AML-193 (cell line): ENCODE results near the gene GAB2.

ENCODE experiments used
- DNase-seq, 2 experiments: peaks; one replicate each; lab custom pipeline; 2025; lab: John Stamatoyannopoulos, UW

GAB2 gene

DNA sequence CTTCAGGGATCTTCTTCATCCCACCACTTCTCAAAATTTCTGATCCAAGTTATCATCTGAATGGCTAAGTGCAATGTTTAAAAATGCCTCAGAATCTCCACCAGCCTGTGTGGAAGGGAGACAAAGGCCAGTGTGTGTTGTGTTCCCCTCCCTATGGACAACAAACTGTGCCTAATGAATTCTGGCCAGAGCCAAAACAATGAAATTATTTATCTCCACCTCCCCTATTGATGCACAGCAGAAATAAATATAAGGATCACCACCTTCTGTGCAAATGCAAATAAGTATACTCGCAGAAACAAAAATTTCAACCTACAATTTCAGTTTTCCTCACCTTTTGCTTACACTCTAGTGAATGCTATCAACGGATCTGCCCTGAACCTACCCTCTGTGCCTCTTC, 75.8 kb downstream of the GAB2 start:
- DNase-seq, result no peak

DNA sequence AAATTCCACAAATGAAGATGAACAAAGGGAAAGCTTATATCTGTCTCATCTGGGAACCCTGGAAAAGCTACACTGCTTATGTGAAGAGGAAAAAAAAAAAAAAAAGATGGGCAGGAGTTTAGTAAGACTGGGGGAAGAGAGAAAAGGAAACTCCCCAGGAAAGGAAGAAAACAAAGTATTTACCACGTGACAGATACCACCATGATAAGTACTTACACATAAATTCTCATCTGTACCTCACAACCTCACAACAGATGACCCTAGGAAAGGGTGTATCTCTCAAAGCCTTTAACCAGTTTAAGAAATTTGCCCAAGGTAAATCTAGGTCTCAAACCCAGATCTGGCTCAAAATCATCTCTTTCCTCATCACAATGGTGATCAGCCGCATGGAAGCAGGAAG, 77.1 kb downstream of the GAB2 start:
- no peak for DNase-seq

DNA sequence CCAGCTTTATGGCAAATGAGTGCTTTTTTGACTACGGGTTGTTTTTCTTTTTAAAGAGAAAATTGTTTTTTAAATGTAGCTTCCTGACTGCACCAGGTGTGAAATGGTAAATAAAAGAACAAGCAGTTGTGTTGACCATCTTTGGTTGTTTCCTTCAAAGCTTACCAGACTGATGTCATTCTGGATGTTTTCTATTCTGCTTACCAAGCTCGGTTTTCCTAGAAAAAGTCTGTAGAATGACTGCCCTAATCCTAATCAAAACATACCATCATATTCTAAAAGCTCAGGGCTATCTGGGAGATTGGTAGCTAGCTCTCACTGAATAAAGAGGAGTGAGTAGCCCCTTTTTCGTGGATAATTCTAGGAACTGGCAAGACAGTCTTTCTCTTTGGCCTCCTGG, 77.7 kb downstream of the GAB2 start:
- no peak for DNase-seq

DNA sequence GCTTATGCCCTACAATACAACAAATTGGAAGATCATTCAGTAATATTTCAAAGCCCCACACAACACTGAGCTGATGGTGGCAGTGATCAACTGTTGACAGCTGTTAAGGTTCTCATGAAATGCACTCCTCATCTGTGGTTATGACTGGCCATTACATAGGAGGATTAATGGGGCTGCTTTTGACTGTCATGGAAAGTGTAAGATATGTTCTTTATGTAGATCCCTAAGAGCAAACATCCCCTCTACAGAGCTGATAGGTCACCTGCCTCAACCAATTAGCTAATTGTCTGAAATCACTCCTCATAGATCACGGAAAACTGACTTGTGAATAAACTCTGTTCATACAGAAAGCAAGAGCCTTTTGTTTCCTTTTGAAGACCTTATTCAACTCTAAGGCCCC, 78.1 kb downstream of the GAB2 start:
- no peak for DNase-seq

DNA sequence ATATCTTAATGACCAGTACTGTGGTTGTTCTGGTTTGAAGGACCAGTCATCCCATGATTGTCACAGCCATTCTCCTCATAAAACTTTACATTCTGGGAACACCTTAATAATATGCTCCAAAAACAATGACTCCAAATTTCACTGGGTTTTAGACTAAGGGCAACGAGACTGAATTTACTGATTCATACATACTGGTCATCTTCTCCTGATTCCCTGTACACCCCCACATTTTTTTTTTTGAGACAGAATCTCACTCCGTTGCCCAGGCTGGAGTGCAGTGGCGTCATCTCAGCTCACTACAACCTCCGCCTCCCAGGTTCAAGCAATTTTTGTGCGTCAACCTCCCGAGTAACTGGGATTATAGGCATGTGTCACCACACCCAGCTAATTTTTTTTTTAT, 78.9 kb downstream of the GAB2 start:
- DNase-seq, result no peak

- DNase-seq, result peak; percentile 42 to 61
Observed at GRCh38 chr11:78338138-78338537, 79.5 kb downstream of the GAB2 start.

- no peak for DNase-seq
Observed at GRCh38 chr11:78337554-78337924, 80.1 kb downstream of the GAB2 start.

- no peak for DNase-seq
Observed at GRCh38 chr11:78336877-78337553, 80.6 kb downstream of the GAB2 start.

GRCh38 chr11:78334109-78334508, 83.5 kb downstream of the GAB2 start:
- no peak for DNase-seq

DNA sequence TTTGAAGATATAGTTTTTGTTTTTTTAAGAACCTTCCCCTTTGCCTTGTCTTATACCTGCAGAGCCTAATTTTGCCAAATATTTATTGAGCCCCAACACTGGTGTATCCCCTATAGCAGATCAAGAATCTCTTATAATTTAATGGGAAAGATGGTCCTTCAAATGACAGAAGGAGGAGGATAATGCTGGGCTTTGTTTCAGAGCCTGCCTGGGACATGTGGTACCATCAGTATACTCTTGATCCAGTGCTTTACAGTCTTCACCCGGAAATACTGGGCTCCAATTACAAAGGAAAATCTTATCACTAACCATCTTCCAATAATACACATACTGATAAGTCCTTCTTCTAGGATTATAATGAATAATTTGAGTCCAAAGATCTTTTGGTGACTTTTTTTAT, 84.7 kb downstream of the GAB2 start:
- DNase-seq, result no peak

DNA sequence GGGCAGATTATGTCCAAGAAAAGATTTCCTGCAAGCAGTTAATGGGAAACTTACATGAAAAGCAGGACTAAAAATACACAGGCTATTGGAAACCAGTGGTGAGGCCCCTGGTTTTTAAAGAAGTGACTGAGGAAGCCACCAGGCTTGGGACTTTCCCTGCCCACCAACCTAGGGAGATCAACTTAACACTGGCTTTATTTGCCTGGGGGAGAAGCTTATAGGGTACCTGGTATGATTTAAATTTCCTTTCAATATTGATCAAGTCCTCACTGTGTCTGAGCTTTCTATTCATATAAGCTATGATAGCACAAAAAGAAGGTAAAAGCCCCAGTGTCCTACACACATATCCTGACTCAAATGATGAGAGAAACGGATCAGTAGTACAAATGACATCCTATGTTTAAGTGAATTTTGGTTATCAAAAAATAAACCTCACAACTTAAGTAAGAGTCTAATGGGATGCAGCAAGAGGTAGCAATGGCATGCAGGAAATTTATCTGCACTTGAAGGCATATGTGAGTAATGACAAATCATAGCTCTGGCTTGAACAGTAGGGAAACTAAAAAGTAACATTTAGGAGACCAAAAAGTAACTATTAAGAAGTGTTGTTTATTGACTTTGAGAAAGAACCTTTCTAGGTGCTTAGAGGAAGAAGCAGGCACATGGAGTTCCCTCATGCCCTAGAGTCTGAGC, 85.3 kb downstream of the GAB2 start:
- DNase-seq, result no peak

- no peak for DNase-seq
Observed at GRCh38 chr11:78331711-78332110, 85.9 kb downstream of the GAB2 start.

DNA sequence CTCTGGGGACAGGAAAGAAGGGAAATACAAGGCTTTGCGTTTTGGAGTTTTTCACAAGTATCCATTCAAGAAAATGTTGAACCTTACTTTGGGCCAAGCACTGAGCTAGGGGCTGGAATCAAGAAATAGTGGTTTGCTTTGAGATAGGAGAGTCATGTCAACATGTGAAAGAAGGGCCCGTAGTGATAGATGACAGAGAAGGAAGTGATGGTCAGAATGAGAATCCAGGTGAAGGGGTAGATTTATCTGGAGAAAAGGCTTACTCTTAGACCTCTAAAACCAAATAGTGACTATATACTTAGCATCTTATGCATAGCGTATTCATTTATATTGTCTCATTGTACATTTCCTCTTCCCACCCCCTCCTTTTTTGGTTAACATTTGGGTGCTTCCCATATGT, 87.3 kb downstream of the GAB2 start:
- DNase-seq, result no peak

- DNase-seq, result no peak
Observed at GRCh38 chr11:78327945-78328344, 89.7 kb downstream of the GAB2 start.

GRCh38 chr11:78325274-78325781, 92.3 kb downstream of the GAB2 start:
- DNase-seq, result no peak

GRCh38 chr11:78323363-78323762, 94.3 kb downstream of the GAB2 start:
- no peak for DNase-seq

DNA sequence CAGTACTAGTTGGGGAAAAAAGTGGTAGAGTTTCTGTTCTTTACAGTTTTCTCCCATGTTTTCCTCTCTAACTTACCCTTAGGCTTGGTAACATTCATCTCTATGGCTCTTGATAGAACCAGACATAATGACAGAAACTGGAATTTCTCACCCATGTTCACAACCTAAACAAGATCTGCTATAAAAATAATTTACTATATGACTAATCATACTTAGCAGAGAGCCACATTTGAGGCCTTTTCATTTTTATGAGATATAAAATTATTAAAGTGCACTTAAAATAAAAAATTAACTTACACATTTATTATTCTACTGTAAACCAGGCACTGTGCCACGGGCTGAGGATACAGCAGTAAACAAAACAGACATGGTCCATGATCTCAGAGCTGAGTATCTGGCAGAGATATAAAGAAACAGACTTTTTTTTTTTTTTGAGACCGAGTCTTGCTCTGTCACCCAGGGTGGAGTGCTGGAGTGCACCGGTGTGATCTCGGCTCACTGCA, 98.1 kb downstream of the GAB2 start:
- no peak for DNase-seq

GRCh38 chr11:78318321-78319114, 99.1 kb downstream of the GAB2 start:
- DNase-seq, result no peak

- DNase-seq, result no peak
Observed at GRCh38 chr11:78315724-78316123, 101.9 kb downstream of the GAB2 start.

DNA sequence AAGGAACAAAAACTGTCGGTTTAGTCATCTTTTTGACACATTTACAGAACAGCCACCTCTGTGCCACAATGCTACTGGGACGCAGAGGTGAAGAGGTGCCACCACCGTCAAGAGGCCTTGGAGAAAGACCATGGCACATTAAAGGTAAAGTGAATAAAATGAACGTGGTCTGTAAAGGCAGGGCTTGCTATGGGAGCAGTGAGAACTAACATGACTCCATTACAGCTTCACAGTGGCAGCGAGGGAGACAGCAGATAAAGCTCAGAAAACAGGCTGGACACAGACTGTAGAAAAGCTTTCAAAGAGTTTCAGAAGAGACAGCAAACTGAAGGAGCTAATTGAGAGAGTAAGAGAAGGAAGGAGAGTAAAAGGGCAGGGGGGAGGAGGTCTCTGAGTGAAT, 102.9 kb downstream of the GAB2 start:
- DNase-seq, result no peak

DNA sequence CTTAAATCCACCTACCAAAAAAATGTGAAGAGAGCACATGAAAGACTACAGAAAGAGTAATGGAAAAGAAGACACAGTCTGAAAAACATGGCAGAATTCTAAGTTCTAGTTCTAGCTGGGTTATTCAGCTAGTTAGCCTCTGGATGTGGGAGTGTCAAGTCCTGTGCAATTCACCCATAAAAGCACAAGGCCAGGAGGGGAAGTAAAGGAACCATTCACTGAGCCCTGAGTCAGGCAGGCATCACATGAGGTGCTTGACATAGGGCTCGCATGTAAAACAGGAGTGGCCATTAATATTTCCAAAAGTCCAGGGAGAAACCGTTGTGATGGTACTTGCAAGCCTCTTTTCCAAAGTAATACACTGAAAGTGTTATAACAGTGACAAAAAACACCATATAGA, 103.7 kb downstream of the GAB2 start:
- no peak for DNase-seq

DNA sequence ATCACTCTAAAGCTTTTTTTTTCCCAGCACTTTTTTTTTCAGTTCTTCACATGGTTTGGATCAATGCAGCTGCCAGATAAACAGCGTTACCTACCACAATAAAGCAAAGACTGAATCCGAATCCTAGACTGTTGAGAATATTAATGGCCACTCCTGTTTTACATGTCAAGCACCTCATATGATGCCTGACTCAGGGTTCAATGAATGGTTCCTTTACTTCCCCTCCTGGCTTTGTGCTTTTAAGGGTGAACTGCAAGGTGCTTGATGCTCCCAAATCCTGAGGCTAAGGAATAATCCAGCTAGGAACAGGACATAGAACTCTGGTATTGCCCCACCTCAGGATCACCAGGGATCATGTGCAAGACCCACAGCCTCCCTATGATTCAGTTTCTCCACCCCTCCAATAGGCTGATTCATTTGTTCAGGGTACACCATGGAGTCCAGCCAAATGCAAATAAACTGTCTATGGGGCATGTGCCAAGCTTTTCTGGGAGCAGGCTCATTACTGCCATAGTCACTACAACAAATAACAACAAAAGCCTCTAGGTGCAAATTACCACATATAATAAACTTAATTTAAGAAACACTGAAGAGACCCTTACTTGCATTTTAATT, 104.3 kb downstream of the GAB2 start:
- DNase-seq, result no peak
